Neural progenitor cell (in vitro differentiated cells): ENCODE measurements around the gene ZNF683. TPM values are rescaled to one million over a fixed set of nuclear protein-coding genes. Genes with fewer than 3 reads are reported as not detected.
"Not testable (repeated sequence)": the region's sequence is repeated elsewhere in the genome, so short reads cannot be mapped to it uniquely, and the experiment has no call there.

ENCODE experiments used
- DNase-seq: peaks from one replicate; pipeline ENCODE4 v3.0.0-alpha.2; 2016; ENCODE audit warnings: low spot score
- H2AFZ ChIP-seq: fragments of 200-600 bp; sonication (generic); replicated peaks from 2 replicates; pipeline ENCODE4 v1.6.1; 2016; ENCODE audit warnings: antibody characterized with exemption
- H3F3A ChIP-seq: fragments of 200-600 bp; sonication (generic); 2 replicates; pipeline ENCODE4 v1.6.1; 2016; ENCODE audit warnings: antibody characterized with exemption, low read depth
- H3K27ac ChIP-seq: fragments of 200-600 bp; sonication (generic); 2 replicates; pipeline ENCODE4 v1.5.1; 2016; ENCODE audit warnings: mild to moderate bottlenecking
- H3K27me3 ChIP-seq: fragments of 200-600 bp; sonication (generic); 2 replicates; pipeline ENCODE4 v1.6.1; 2016; ENCODE audit warnings: mild to moderate bottlenecking, moderate library complexity
- H3K36me3 ChIP-seq: fragments of 200-600 bp; sonication (generic); 2 replicates; pipeline ENCODE4 v1.5.1; 2016
- H3K4me1 ChIP-seq: fragments of 200-600 bp; sonication (generic); 2 replicates; pipeline ENCODE4 v1.6.1; 2016; ENCODE audit warnings: mixed run types
- H3K4me2 ChIP-seq: fragments of 200-600 bp; sonication (generic); 2 replicates; pipeline ENCODE4 v1.6.1; 2016
- H3K4me3 ChIP-seq: fragments of 200-600 bp; sonication (generic); 2 replicates; pipeline ENCODE4 v1.5.1; 2016
- H3K79me2 ChIP-seq: fragments of 200-600 bp; sonication (generic); 2 replicates; pipeline ENCODE4 v1.6.1; 2016; ENCODE audit warnings: low read depth
- H3K9ac ChIP-seq: fragments of 200-600 bp; sonication (generic); 2 replicates; pipeline ENCODE4 v1.6.1; 2016
- H3K9me3 ChIP-seq: fragments of 200-600 bp; sonication (generic); 2 replicates; pipeline ENCODE4 v1.5.1; 2016; ENCODE audit warnings: low read depth
- H4K20me1 ChIP-seq: fragments of 200-600 bp; sonication (generic); 2 replicates; pipeline ENCODE4 v1.6.1; 2016; ENCODE audit warnings: low read depth
- H3K27ac Mint-ChIP-seq: 3 replicates; pipeline ENCODE4 v1.8.0; 2021; ENCODE audit warnings: mixed read lengths
- H3K27me3 Mint-ChIP-seq: 2 replicates; pipeline ENCODE4 v1.8.0; 2022; ENCODE audit warnings: low read depth, mild to moderate bottlenecking, inconsistent platforms, moderate library complexity, mixed read lengths; ENCODE audit not compliant: insufficient read depth
- H3K36me3 Mint-ChIP-seq: 3 replicates; pipeline ENCODE4 v1.8.0; 2021; ENCODE audit warnings: mixed read lengths
- H3K4me1 Mint-ChIP-seq: 3 replicates; pipeline ENCODE4 v1.8.0; 2021; ENCODE audit warnings: mixed read lengths
- H3K4me3 Mint-ChIP-seq: 3 replicates; pipeline ENCODE4 v1.8.0; 2021; ENCODE audit warnings: mild to moderate bottlenecking, moderate library complexity, mixed read lengths
- H3K9me3 Mint-ChIP-seq: 3 replicates; pipeline ENCODE4 v1.8.0; 2020; ENCODE audit warnings: mixed read lengths
- EZH2 ChIP-seq: fragments of 200-600 bp; sonication (generic); IDR thresholded peaks from 2 replicates; pipeline ENCODE4 v1.6.1; 2017; ENCODE audit warnings: antibody characterized with exemption, mild to moderate bottlenecking, moderate library complexity
- EZH2phosphoT487 ChIP-seq: fragments of 200-600 bp; sonication (generic); IDR thresholded peaks from 2 replicates; pipeline ENCODE4 v1.6.1; 2017; ENCODE audit warnings: antibody characterized with exemption
- total RNA-seq: library from RNA; depleted of rRNA; stranded (reverse); fragments of >200 nt; gene quantifications from 2 replicates; pipeline ENCODE4 v1.2.3, GENCODE V29; 2015; ENCODE audit warnings: low replicate concordance
- TF ChIP-seq, protein P1 (sequence below): fragments of 200-600 bp; sonication (generic); IDR thresholded peaks from 2 replicates; pipeline ENCODE4 v1.5.1; 2017; ENCODE audit warnings: antibody characterized with exemption, mild to moderate bottlenecking

ZNF683 gene
- total RNA-seq, 1 donor from 2014 or later, result not detected

GRCh38 chr1:26336477-26337205, 35.9 kb downstream of the ZNF683 start:
- peak; percentile 91 for DNase-seq
- Histone ChIP-seq H3K9me3 (no peaks in the 10 kb centered on the region), H3K27me3 (no peaks in the 10 kb centered on the region), H3K9ac (no peak overlapping the region), H3K79me2 (peaks cover 10% of the 10 kb centered on the region), H3F3A (peaks cover 22% of the 10 kb centered on the region), H3K4me3 (peak overlapping the region; percentile 67), H3K36me3 (no peaks in the 10 kb centered on the region), H4K20me1 (no peaks in the 10 kb centered on the region), H3K4me1 (peaks cover 29% of the 10 kb centered on the region), H3K4me2 (peak overlapping the region; percentile 86), H3K27ac (no peak overlapping the region), H2AFZ (peak overlapping the region; percentile 68)
- Mint-ChIP-seq H3K36me3 (no peaks in the 10 kb centered on the region), H3K27me3 (peaks cover 9% of the 10 kb centered on the region), H3K4me3 (peak overlapping the region; percentile 93), H3K27ac (no peak overlapping the region), H3K4me1 (peaks cover 38% of the 10 kb centered on the region), H3K9me3 (no peaks in the 10 kb centered on the region)
- no peak for TF ChIP-seq EZH2phosphoT487
- TF ChIP-seq, protein P1, sequence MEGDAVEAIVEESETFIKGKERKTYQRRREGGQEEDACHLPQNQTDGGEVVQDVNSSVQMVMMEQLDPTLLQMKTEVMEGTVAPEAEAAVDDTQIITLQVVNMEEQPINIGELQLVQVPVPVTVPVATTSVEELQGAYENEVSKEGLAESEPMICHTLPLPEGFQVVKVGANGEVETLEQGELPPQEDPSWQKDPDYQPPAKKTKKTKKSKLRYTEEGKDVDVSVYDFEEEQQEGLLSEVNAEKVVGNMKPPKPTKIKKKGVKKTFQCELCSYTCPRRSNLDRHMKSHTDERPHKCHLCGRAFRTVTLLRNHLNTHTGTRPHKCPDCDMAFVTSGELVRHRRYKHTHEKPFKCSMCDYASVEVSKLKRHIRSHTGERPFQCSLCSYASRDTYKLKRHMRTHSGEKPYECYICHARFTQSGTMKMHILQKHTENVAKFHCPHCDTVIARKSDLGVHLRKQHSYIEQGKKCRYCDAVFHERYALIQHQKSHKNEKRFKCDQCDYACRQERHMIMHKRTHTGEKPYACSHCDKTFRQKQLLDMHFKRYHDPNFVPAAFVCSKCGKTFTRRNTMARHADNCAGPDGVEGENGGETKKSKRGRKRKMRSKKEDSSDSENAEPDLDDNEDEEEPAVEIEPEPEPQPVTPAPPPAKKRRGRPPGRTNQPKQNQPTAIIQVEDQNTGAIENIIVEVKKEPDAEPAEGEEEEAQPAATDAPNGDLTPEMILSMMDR, result no peak
- no peak for TF ChIP-seq EZH2

DNA sequence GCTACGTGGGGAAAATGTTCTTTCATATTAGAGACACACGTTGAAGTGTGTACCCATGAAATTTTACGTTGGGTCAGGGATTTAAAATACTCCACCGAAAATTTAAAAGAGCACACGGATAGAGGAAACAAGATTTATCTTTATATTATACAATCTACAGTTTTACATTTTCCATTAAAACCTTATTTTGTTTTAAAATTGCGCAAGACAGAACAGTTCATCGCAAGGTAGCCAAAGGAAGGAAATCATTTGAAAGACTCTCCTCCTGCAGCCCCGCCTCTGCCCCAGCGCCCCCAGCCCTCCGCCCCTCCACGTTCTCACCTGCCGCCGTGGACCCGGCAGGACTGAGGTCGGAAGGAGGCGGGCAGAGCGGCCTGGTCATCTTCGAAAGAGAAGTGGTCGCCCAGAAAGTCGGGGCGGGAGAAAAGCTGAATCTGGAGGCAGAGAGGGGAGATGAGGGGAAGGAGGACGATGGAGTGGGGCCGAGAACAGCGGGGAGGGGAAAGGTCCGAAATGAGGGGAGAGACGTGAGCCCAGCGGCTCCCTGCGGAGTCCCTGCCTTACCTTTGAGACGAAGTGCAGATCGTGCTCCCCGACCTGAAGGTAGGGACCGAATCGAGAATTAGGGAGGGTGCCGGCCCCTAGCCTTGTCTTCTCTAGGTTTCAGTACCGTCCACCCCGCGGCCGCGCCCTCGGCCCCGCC, 36.6 kb downstream of the ZNF683 start:
- peak; percentile 68 for DNase-seq
- H3K4me1 ChIP-seq, result peaks cover 29% of the 10 kb centered on the region
- Mint-ChIP-seq H3K27me3 (peaks cover 9% of the 10 kb centered on the region), H3K9me3 (no peaks in the 10 kb centered on the region), H3K4me1 (peaks cover 38% of the 10 kb centered on the region), H3K4me3 (peak overlapping the region; percentile 93), H3K36me3 (no peaks in the 10 kb centered on the region), H3K27ac (no peak overlapping the region)
- peaks cover 10% of the 10 kb centered on the region for H3K79me2 ChIP-seq
- TF ChIP-seq EZH2phosphoT487 (no peak), EZH2 (no peak)
- TF ChIP-seq, protein P1, result no peak
- no peak overlapping the region for H3K27ac ChIP-seq
- H3F3A ChIP-seq, result peaks cover 22% of the 10 kb centered on the region
- H3K4me3 ChIP-seq, result peak overlapping the region; percentile 67
- H2AFZ ChIP-seq, result peak overlapping the region; percentile 68
- no peaks in the 10 kb centered on the region for H3K27me3 ChIP-seq
- no peaks in the 10 kb centered on the region for H3K9me3 ChIP-seq
- H3K9ac ChIP-seq, result no peak overlapping the region
- H3K36me3 ChIP-seq, result no peaks in the 10 kb centered on the region
- peak overlapping the region; percentile 86 for H3K4me2 ChIP-seq
- no peaks in the 10 kb centered on the region for H4K20me1 ChIP-seq

DNA sequence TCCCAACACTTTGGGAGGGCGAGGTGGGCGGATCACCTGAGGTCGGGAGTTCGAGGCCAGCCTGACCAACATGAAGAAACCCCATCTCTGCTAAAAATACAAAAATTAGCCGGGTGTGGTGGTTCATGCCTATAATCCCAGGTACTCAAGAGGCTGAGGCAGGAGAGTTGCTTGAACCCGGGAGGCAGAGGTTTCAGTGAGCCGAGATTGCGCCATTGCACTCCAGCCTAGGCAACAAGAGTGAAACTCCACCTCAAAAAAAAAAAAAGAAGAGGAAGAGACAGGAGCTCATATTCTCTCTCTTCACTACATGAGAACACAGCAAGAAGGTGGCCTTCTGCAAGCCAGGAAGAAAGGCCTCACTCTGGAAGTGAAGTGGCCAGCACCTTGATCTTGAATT, 39.2 kb downstream of the ZNF683 start:
- not testable (repeated sequence) for H2AFZ ChIP-seq, H3K79me2 ChIP-seq, H3K27me3 ChIP-seq, H3K27ac ChIP-seq, H3K9ac ChIP-seq, H3K36me3 Mint-ChIP-seq, DNase-seq, H3K4me3 ChIP-seq, H3K4me3 Mint-ChIP-seq, H3K9me3 Mint-ChIP-seq, H3K9me3 ChIP-seq, H4K20me1 ChIP-seq, H3K4me2 ChIP-seq, H3K27ac Mint-ChIP-seq, H3K36me3 ChIP-seq, H3K27me3 Mint-ChIP-seq
- peaks cover 28% of the 10 kb centered on the region for H3K4me1 ChIP-seq
- peaks cover 25% of the 10 kb centered on the region for H3K4me1 Mint-ChIP-seq
- peaks cover 19% of the 10 kb centered on the region for H3F3A ChIP-seq

DNA sequence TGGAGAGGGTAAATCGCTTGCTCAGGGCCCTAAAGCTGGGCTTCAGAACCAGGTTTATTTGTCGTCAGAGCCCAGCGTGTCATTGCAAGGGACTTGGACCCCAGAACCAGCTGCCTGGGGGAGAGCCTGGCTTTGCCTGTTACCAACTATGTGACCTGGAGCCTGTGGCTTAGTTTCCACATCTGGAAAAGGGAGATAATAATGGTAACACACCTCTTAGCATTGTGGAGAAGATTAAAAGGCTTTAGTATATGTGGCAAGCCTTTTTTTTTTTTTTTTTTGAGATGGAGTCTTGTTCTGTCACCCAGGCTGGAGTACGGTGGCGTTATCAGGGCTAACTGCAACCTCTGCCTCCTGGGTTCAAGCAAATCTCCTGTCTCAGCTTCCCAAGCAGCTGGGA, 42.3 kb downstream of the ZNF683 start:
- H3K36me3 Mint-ChIP-seq, result peaks cover 1% of the 10 kb centered on the region
- no peaks in the 10 kb centered on the region for H3K36me3 ChIP-seq
- H3K27me3 ChIP-seq, result no peaks in the 10 kb centered on the region
- H3K27me3 Mint-ChIP-seq, result peaks cover 2% of the 10 kb centered on the region
- peaks cover 10% of the 10 kb centered on the region for H3K79me2 ChIP-seq
- no peak overlapping the region for H2AFZ ChIP-seq
- no peak overlapping the region for H3K4me3 ChIP-seq
- H3K4me2 ChIP-seq, result no peak overlapping the region
- no peak overlapping the region for H3K27ac ChIP-seq
- no peak overlapping the region for H3K9ac ChIP-seq
- no peaks in the 10 kb centered on the region for H3F3A ChIP-seq
- H4K20me1 ChIP-seq, result no peaks in the 10 kb centered on the region
- H3K4me1 Mint-ChIP-seq, result peaks cover 7% of the 10 kb centered on the region
- peaks cover 8% of the 10 kb centered on the region for H3K4me1 ChIP-seq
- TF ChIP-seq EZH2phosphoT487 (no peak), EZH2 (no peak)
- TF ChIP-seq, protein P1, result no peak
- no peaks in the 10 kb centered on the region for H3K9me3 Mint-ChIP-seq
- H3K4me3 Mint-ChIP-seq, result no peak overlapping the region
- DNase-seq, result no peak
- H3K9me3 ChIP-seq, result no peaks in the 10 kb centered on the region
- H3K27ac Mint-ChIP-seq, result no peak overlapping the region

DNA sequence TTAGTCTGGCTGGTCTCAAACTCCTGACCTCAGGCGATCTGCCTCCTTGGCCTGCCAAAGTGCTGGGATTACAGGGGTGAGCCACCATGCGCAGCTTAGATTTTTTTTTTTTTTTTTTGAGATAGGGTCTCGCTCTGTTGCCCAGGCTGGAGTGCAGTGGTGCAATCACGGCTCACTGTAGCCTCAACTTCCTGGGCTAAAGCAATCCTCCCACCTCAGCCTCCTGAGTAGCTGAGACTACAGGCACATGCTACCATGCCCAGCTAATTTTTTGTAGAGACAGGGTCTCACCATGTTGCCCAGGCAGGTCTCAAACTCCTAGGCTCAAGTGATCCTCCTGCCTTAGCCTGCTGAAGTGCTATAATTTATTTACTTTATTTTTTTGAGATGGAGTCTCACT, 43.2 kb downstream of the ZNF683 start:
- not testable (repeated sequence) for H3K9me3 Mint-ChIP-seq, DNase-seq, H3K9me3 ChIP-seq, H3K4me2 ChIP-seq, H3K4me1 ChIP-seq, H3F3A ChIP-seq, H2AFZ ChIP-seq, H3K9ac ChIP-seq, H3K4me3 Mint-ChIP-seq, H3K27ac Mint-ChIP-seq, H3K36me3 Mint-ChIP-seq, H3K4me1 Mint-ChIP-seq, H4K20me1 ChIP-seq, H3K27ac ChIP-seq, H3K4me3 ChIP-seq, H3K27me3 ChIP-seq, H3K36me3 ChIP-seq, H3K27me3 Mint-ChIP-seq, H3K79me2 ChIP-seq
